ENCODE data around the gene RNU6-8.

DNA sequence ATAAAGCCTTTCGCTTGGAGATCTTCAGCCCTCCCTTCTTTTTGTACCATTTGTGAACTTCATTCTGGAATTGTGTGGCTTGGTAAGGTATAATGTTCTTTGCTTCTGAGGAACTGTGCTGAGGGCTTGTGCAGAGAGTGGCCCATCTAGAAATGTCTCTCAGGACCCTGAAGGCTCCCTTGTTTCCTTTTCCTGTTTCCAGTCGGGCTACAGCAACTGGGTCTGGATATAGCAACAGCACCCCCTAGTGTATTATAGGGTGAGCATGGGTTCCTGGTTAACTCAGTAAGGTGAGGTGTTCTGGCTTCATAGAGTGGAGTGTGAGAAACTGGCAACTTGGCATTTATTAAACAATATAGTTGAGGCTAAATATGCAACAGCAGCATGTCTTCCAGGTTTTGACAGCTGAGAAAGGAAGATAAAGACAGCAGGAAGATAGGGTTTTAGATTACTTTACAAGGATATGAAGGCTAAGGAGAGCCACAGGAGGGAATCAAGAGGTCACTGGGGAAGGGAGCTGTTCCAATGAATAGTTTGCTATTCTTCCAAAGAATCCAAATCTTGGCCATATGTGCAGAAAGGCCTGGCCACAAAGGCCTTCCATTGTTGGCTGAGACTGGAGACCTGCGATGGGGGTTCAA is 49.1 kb upstream of the RNU6-8 start:
- TF ChIP-seq, protein P1, sequence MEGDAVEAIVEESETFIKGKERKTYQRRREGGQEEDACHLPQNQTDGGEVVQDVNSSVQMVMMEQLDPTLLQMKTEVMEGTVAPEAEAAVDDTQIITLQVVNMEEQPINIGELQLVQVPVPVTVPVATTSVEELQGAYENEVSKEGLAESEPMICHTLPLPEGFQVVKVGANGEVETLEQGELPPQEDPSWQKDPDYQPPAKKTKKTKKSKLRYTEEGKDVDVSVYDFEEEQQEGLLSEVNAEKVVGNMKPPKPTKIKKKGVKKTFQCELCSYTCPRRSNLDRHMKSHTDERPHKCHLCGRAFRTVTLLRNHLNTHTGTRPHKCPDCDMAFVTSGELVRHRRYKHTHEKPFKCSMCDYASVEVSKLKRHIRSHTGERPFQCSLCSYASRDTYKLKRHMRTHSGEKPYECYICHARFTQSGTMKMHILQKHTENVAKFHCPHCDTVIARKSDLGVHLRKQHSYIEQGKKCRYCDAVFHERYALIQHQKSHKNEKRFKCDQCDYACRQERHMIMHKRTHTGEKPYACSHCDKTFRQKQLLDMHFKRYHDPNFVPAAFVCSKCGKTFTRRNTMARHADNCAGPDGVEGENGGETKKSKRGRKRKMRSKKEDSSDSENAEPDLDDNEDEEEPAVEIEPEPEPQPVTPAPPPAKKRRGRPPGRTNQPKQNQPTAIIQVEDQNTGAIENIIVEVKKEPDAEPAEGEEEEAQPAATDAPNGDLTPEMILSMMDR (IDR thresholded peaks at IDR 0.05), result peak; percentile 92
- TF ChIP-seq, protein P2, sequence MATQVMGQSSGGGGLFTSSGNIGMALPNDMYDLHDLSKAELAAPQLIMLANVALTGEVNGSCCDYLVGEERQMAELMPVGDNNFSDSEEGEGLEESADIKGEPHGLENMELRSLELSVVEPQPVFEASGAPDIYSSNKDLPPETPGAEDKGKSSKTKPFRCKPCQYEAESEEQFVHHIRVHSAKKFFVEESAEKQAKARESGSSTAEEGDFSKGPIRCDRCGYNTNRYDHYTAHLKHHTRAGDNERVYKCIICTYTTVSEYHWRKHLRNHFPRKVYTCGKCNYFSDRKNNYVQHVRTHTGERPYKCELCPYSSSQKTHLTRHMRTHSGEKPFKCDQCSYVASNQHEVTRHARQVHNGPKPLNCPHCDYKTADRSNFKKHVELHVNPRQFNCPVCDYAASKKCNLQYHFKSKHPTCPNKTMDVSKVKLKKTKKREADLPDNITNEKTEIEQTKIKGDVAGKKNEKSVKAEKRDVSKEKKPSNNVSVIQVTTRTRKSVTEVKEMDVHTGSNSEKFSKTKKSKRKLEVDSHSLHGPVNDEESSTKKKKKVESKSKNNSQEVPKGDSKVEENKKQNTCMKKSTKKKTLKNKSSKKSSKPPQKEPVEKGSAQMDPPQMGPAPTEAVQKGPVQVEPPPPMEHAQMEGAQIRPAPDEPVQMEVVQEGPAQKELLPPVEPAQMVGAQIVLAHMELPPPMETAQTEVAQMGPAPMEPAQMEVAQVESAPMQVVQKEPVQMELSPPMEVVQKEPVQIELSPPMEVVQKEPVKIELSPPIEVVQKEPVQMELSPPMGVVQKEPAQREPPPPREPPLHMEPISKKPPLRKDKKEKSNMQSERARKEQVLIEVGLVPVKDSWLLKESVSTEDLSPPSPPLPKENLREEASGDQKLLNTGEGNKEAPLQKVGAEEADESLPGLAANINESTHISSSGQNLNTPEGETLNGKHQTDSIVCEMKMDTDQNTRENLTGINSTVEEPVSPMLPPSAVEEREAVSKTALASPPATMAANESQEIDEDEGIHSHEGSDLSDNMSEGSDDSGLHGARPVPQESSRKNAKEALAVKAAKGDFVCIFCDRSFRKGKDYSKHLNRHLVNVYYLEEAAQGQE (IDR thresholded peaks at IDR 0.05; ENCODE audit: low read depth, low read length), result no peak
- no peak for TF ChIP-seq TAF1 (IDR thresholded peaks at IDR 0.05; ENCODE audit: borderline replicate concordance, low read depth, low read length)
- TF ChIP-seq NFIC (IDR thresholded peaks at IDR 0.05; ENCODE audit: borderline replicate concordance), result no peak
- TF ChIP-seq RCOR1 (IDR thresholded peaks at IDR 0.05; ENCODE audit: low read length), result peak; percentile 47; the same call in 1 of the 2 replicates
- no peak for TF ChIP-seq TEAD4 (IDR thresholded peaks at IDR 0.05; ENCODE audit: borderline replicate concordance, insufficient read depth)
- TF ChIP-seq RAD21 (IDR thresholded peaks at IDR 0.05; ENCODE audit: low read length), result peak; percentile 97
- no peak for TF ChIP-seq EP300 (IDR thresholded peaks at IDR 0.05; ENCODE audit: borderline replicate concordance in 1 of 2, low read depth in 1 of 2, low read length in 1 of 2)
- no peak for TF ChIP-seq RXRA (IDR thresholded peaks at IDR 0.05; ENCODE audit: borderline replicate concordance, low read depth)
